Measurements from ENCODE around the gene FARS2. TPM values are rescaled to one million over a fixed set of nuclear protein-coding genes. Genes with fewer than 3 reads are reported as not detected.

FARS2 gene
- total RNA-seq, 1 donor from 2014 or later: 11.8 TPM

DNA sequence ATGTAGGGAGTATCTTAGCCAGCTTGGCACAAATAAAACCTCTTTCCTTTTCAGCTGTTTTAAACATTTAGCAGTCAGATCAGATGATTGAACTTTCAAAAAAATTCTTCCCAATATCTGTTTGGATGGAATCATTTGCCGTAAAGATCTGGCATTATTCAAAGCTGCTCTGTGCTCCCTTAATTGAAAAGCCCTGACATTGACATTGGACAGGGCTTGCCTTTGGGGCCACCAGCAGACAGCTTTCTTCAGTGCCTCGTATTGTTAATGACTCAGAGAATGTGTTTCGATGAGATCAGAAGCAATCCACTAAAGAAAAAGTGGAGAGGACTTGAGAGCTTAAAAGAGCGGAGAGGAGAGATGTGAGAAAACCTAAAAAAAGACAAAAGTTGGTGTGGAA is 401.9 kb downstream of the FARS2 start:
- no peak overlapping the region for H3K27ac Mint-ChIP-seq (ENCODE audit: unreplicated experiment)
- H3K36me3 Mint-ChIP-seq (ENCODE audit: low read depth): no peaks in the 10 kb centered on the region
- no peaks in the 10 kb centered on the region for H3K27me3 Mint-ChIP-seq (ENCODE audit: low read depth)
- DNase-seq (ENCODE audit: low spot score): no peak
- no peak overlapping the region for H3K4me3 Mint-ChIP-seq (ENCODE audit: unreplicated experiment)
- no peaks in the 10 kb centered on the region for H3K9me3 Mint-ChIP-seq (ENCODE audit: low read depth)
- no peaks in the 10 kb centered on the region for H3K4me1 Mint-ChIP-seq (ENCODE audit: low read depth)
- TF ChIP-seq, protein P1, sequence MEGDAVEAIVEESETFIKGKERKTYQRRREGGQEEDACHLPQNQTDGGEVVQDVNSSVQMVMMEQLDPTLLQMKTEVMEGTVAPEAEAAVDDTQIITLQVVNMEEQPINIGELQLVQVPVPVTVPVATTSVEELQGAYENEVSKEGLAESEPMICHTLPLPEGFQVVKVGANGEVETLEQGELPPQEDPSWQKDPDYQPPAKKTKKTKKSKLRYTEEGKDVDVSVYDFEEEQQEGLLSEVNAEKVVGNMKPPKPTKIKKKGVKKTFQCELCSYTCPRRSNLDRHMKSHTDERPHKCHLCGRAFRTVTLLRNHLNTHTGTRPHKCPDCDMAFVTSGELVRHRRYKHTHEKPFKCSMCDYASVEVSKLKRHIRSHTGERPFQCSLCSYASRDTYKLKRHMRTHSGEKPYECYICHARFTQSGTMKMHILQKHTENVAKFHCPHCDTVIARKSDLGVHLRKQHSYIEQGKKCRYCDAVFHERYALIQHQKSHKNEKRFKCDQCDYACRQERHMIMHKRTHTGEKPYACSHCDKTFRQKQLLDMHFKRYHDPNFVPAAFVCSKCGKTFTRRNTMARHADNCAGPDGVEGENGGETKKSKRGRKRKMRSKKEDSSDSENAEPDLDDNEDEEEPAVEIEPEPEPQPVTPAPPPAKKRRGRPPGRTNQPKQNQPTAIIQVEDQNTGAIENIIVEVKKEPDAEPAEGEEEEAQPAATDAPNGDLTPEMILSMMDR (IDR thresholded peaks at IDR 0.05): no peak

DNA sequence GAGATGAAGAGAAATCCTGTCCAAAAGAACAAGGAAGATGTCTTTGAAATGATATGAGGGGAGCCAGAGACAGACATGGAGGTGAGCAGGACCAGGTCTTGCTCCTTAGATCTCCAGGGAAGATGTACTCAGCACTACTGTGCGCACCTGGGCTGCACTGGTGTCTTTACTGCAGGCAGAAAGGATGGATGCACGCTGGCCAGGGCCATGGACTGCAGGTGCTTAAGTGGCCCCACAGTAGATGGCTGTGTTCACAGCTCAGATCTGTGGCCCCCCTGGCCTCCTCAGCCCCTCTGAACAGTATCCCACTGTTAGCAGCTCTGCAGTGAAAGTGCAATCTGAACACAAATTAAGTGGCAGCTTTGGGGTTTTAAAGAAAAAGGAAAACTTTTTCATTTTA is 402.4 kb downstream of the FARS2 start:
- H3K36me3 Mint-ChIP-seq (ENCODE audit: low read depth): no peaks in the 10 kb centered on the region
- no peaks in the 10 kb centered on the region for H3K27me3 Mint-ChIP-seq (ENCODE audit: low read depth)
- no peak overlapping the region for H3K27ac Mint-ChIP-seq (ENCODE audit: unreplicated experiment)
- TF ChIP-seq, protein P1 (IDR thresholded peaks at IDR 0.05): no peak
- no peak overlapping the region for H3K4me3 Mint-ChIP-seq (ENCODE audit: unreplicated experiment)
- no peaks in the 10 kb centered on the region for H3K4me1 Mint-ChIP-seq (ENCODE audit: low read depth)
- DNase-seq (ENCODE audit: low spot score): no peak
- H3K9me3 Mint-ChIP-seq (ENCODE audit: low read depth): no peaks in the 10 kb centered on the region

DNA sequence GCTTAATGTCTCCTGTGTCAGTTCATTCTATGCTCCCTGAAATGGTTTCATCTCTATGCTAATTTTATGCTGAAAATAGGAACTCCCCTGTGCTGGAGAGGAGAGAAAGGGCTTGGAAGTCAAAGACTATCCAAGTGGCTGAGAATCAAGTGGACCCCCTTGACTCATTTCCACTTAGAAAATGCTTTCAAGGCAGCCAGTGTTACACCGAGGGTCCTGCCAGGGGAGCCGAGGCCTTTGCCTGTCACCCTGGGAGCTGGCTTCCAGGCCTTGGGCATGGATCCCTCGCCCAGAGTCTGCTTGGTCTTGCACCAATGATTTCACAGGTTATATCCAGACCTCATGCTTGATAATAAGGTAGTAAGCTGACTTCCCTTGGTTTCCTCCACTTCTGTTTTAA is 402.8 kb downstream of the FARS2 start:
- Mint-ChIP-seq H3K27ac (ENCODE audit: unreplicated experiment) (no peak overlapping the region), H3K4me3 (ENCODE audit: unreplicated experiment) (no peak overlapping the region), H3K36me3 (ENCODE audit: low read depth) (no peaks in the 10 kb centered on the region), H3K4me1 (ENCODE audit: low read depth) (no peaks in the 10 kb centered on the region), H3K9me3 (ENCODE audit: low read depth) (no peaks in the 10 kb centered on the region), H3K27me3 (ENCODE audit: low read depth) (no peaks in the 10 kb centered on the region)
- TF ChIP-seq, protein P1 (IDR thresholded peaks at IDR 0.05): no peak
- no peak for DNase-seq (ENCODE audit: low spot score)

DNA sequence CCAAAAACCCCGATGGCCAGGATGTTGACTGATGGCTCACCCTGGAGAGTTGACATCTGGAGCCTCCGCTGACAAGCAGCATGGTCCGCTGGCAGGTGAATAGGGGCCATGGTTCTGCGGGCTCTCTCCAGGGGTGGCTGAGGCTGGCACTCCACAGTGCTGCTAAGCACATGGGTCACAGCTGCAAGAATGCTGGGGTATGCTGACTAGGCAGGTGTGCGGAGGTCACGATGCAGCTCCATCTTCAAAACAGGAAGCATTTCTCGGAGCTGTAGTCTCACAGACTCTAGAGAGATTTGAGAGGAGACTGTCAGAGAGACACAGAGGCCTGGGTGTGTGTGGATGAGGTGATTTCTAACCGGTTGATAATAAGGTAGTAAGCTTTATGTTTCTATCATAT is 403.9 kb downstream of the FARS2 start:
- H3K27ac Mint-ChIP-seq (ENCODE audit: unreplicated experiment): no peak overlapping the region
- no peak for DNase-seq (ENCODE audit: low spot score)
- no peaks in the 10 kb centered on the region for H3K36me3 Mint-ChIP-seq (ENCODE audit: low read depth)
- H3K9me3 Mint-ChIP-seq (ENCODE audit: low read depth): no peaks in the 10 kb centered on the region
- H3K4me3 Mint-ChIP-seq (ENCODE audit: unreplicated experiment): no peak overlapping the region
- no peaks in the 10 kb centered on the region for H3K27me3 Mint-ChIP-seq (ENCODE audit: low read depth)
- TF ChIP-seq, protein P1 (IDR thresholded peaks at IDR 0.05): no peak
- peaks cover under 1% of the 10 kb centered on the region for H3K4me1 Mint-ChIP-seq (ENCODE audit: low read depth)

DNA sequence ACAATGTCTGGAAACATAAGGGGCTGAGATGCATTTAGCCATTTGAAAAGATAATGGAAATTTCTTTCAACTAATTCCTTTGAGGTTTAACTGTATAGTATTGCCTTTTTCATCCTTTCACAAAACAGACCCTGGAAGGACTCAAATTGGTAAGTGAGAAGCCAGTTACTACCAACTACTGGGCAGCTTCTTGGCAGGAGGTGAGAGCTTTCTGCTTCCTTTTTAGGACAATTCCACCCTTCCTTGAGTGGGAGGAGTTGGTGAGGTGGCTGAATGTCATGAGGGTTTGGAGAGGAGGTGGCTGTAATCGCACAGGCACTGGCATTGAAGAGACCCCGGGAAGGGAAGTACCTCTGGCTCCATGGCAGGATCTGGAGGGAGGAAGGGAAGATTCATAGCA is 404.4 kb downstream of the FARS2 start:
- H3K4me3 Mint-ChIP-seq (ENCODE audit: unreplicated experiment): no peak overlapping the region
- H3K27ac Mint-ChIP-seq (ENCODE audit: unreplicated experiment): no peak overlapping the region
- no peak for DNase-seq (ENCODE audit: low spot score)
- H3K36me3 Mint-ChIP-seq (ENCODE audit: low read depth): no peaks in the 10 kb centered on the region
- H3K4me1 Mint-ChIP-seq (ENCODE audit: low read depth): peaks cover 6% of the 10 kb centered on the region
- no peaks in the 10 kb centered on the region for H3K27me3 Mint-ChIP-seq (ENCODE audit: low read depth)
- TF ChIP-seq, protein P1 (IDR thresholded peaks at IDR 0.05): no peak
- no peaks in the 10 kb centered on the region for H3K9me3 Mint-ChIP-seq (ENCODE audit: low read depth)

All from chondrocyte (in vitro differentiated cells).